ENCODE results near the gene PTGDR.

PTGDR gene

GRCh38 chr14:52286661-52287649 is 19.5 kb downstream of the PTGDR start:
- Histone ChIP-seq H3K27me3 (replicated peaks; ENCODE audit: control insufficient read depth, insufficient read depth, low read length) (no peaks in the 10 kb centered on the region; the same call in 1 of the 2 replicates), H3K36me3 (ENCODE audit: control insufficient read depth, insufficient read depth, low read length) (no peaks in the 10 kb centered on the region), H3K4me3 (replicated peaks; ENCODE audit: low read depth, low read length) (no peak overlapping the region)
- no peak for DNase-seq (ENCODE audit: extremely low read depth, insufficient read length)
- no peak for TF ChIP-seq CTCF (IDR thresholded peaks at IDR 0.05; ENCODE audit: insufficient read depth, low read length, poor library complexity, severe bottlenecking)

- H3K36me3 ChIP-seq (ENCODE audit: control insufficient read depth, insufficient read depth, low read length) = no peaks in the 10 kb centered on the region
- TF ChIP-seq CTCF (IDR thresholded peaks at IDR 0.05; ENCODE audit: insufficient read depth, low read length, poor library complexity, severe bottlenecking) = no peak
- no peak for DNase-seq (ENCODE audit: extremely low read depth, insufficient read length)
- peaks cover 2% of the 10 kb centered on the region; the same call in 1 of the 2 replicates for H3K27me3 ChIP-seq (replicated peaks; ENCODE audit: control insufficient read depth, insufficient read depth, low read length)
- no peak overlapping the region for H3K4me3 ChIP-seq (replicated peaks; ENCODE audit: low read depth, low read length)
These were observed 28.9 kb downstream of the PTGDR start for GRCh38 chr14:52296378-52296777.

DNA sequence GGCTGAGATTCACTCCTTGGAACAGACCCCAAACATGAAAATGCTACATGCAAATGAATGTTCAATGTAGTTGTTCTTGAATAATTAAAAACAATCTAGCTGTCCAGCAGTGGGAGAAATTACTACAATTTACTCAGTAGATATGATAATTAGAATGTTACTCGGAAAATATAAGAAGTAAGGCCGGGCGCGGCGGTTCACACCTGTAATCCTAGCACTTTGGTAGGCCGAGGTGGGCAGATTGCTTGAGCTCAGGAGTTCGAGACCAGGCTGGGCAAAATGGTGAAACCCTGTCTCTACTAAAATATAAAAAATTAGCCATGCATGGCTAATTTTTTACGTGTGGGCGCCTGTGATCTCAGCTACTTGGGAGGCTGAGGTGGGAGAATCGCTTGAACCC is 31.3 kb downstream of the PTGDR start:
- no peak overlapping the region for H3K4me3 ChIP-seq (replicated peaks; ENCODE audit: low read depth, low read length)
- no peak for TF ChIP-seq CTCF (IDR thresholded peaks at IDR 0.05; ENCODE audit: insufficient read depth, low read length, poor library complexity, severe bottlenecking)
- no peak for DNase-seq (ENCODE audit: extremely low read depth, insufficient read length)
- H3K36me3 ChIP-seq (ENCODE audit: control insufficient read depth, insufficient read depth, low read length) = no peaks in the 10 kb centered on the region
- H3K27me3 ChIP-seq (replicated peaks; ENCODE audit: control insufficient read depth, insufficient read depth, low read length) = 0 out of 2 replicates have a peak, but pooled peaks cover 2% of the 10 kb centered on the region

GRCh38 chr14:52299692-52300278 is 32.3 kb downstream of the PTGDR start:
- peak; percentile 51 for TF ChIP-seq CTCF (IDR thresholded peaks at IDR 0.05; ENCODE audit: insufficient read depth, low read length, poor library complexity, severe bottlenecking)
- DNase-seq (ENCODE audit: extremely low read depth, insufficient read length) = no peak
- no peaks in the 10 kb centered on the region for H3K36me3 ChIP-seq (ENCODE audit: control insufficient read depth, insufficient read depth, low read length)
- H3K27me3 ChIP-seq (replicated peaks; ENCODE audit: control insufficient read depth, insufficient read depth, low read length) = 0 out of 2 replicates have a peak, but pooled peaks cover 2% of the 10 kb centered on the region
- H3K4me3 ChIP-seq (replicated peaks; ENCODE audit: low read depth, low read length) = no peak overlapping the region

DNA sequence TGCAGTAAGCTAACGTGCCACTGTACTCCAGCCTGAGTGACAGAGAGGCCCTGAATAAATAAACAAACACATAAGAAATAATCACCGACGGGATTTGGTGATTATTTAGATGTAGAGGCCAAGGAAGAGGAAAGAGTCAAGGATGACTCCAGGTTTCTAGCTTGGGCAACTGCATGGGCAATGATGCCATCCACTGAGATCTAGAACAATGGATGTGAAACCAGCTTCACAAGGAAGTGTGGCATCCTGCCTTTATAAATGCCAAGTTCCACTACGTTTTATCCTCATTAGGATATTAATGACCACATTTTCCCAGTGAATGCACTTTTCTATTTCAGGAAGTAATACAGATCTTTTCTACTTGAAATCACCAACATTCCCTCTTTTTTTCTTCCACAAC is 35.7 kb downstream of the PTGDR start:
- Histone ChIP-seq H3K27me3 (replicated peaks; ENCODE audit: control insufficient read depth, insufficient read depth, low read length) (no peaks in the 10 kb centered on the region), H3K36me3 (ENCODE audit: control insufficient read depth, insufficient read depth, low read length) (no peaks in the 10 kb centered on the region), H3K4me3 (replicated peaks; ENCODE audit: low read depth, low read length) (no peak overlapping the region)
- TF ChIP-seq CTCF (IDR thresholded peaks at IDR 0.05; ENCODE audit: insufficient read depth, low read length, poor library complexity, severe bottlenecking) = no peak
- DNase-seq (ENCODE audit: extremely low read depth, insufficient read length) = no peak

Measured in GM06990 (cell line).